ENCODE measurements around the gene ILRUN. TPM values are rescaled to one million over a fixed set of nuclear protein-coding genes. Genes with fewer than 3 reads are reported as not detected.

The ILRUN gene
- total RNA-seq, 1 donor from 2014 or later: 132 TPM

DNA sequence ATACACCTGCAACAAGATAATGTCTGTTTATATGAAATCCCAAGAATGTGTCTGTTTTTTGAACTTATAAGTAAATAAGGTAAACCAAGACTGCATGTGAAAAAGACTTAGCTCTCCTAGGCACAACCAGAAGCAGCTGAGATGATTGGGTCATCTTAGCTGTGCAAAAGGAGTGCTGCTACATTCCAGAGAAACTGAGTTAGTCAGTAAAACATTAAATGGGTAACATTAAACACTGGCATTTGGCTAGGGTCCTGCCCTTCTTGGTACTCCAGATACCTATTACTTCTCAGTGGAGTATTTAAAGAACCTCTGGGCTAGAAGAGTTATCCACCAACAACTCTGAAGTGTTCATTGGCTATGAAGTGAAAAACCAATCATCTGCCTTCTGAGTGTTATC lies 47.8 kb downstream of the ILRUN start:
- Histone ChIP-seq H3K36me3 (peaks cover 37% of the 10 kb centered on the region), H3K9me3 (replicated peaks) (no peaks in the 10 kb centered on the region), H3K27me3 (ENCODE audit: low read depth) (no peaks in the 10 kb centered on the region), H3K4me3 (no peak overlapping the region), H3K4me1 (peaks cover 51% of the 10 kb centered on the region), H3K27ac (replicated peaks) (no peak overlapping the region)
- DNase-seq: no peak
- TF ChIP-seq, protein P1, sequence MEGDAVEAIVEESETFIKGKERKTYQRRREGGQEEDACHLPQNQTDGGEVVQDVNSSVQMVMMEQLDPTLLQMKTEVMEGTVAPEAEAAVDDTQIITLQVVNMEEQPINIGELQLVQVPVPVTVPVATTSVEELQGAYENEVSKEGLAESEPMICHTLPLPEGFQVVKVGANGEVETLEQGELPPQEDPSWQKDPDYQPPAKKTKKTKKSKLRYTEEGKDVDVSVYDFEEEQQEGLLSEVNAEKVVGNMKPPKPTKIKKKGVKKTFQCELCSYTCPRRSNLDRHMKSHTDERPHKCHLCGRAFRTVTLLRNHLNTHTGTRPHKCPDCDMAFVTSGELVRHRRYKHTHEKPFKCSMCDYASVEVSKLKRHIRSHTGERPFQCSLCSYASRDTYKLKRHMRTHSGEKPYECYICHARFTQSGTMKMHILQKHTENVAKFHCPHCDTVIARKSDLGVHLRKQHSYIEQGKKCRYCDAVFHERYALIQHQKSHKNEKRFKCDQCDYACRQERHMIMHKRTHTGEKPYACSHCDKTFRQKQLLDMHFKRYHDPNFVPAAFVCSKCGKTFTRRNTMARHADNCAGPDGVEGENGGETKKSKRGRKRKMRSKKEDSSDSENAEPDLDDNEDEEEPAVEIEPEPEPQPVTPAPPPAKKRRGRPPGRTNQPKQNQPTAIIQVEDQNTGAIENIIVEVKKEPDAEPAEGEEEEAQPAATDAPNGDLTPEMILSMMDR (IDR thresholded peaks at IDR 0.05; ENCODE audit: borderline replicate concordance): no peak
- intact Hi-C loops (cut with micrococcal nuclease): no loop called here

Other genes with a start within 250 kb of the ILRUN start
- 15.2 TPM for gene PACSIN1, start 230.7 kb downstream of the ILRUN start, total RNA-seq
- gene SPDEF, start 140.4 kb downstream of the ILRUN start, total RNA-seq: 0.11 TPM
- 159 TPM for gene SNRPC, start 60.7 kb upstream of the ILRUN start, total RNA-seq
- gene BLTP3A, start 95.3 kb upstream of the ILRUN start, total RNA-seq: 16.5 TPM
- gene TAF11, start 191.3 kb upstream of the ILRUN start, total RNA-seq: 18.1 TPM
- gene ANKS1A, start 192.5 kb upstream of the ILRUN start, total RNA-seq: 33.5 TPM